Spleen (tissue), 11 donors: ENCODE measurements around the gene NFATC1. TPM values are rescaled to one million over a fixed set of nuclear protein-coding genes. Genes with fewer than 3 reads are reported as not detected.

Experiments used
- DNase-seq: peaks from one replicate; pipeline ENCODE4 v3.0.0-alpha.2; 2020
- H3K27ac ChIP-seq, 8 donors: fragments of 200-600 bp; sonication (generic) in 7 of 8; 1 replicate in 4 of 8; 2 replicates in 4 of 8; pipeline versions ENCODE4 v1.5.0 to v1.8.0; 2016 to 2021; ENCODE audit warnings: inconsistent platforms in 4 of 8, mild to moderate bottlenecking in 4 of 8, moderate library complexity in 1 of 8
- H3K27me3 ChIP-seq, 7 donors: fragments of 200-600 bp; sonication (generic) in 6 of 7; replicated peaks in 1 of 7; 1 replicate in 4 of 7; 2 replicates in 3 of 7; pipeline versions ENCODE4 v1.5.0 to v1.8.0; 2016 to 2021; ENCODE audit warnings: inconsistent platforms in 3 of 7, mild to moderate bottlenecking in 1 of 7
- H3K36me3 ChIP-seq, 6 donors: fragments of 200-600 bp; sonication (generic) in 5 of 6; 1 replicate in 4 of 6; 2 replicates in 2 of 6; pipeline versions ENCODE4 v1.5.0 to v1.8.0; 2016 to 2021; ENCODE audit warnings: inconsistent platforms in 2 of 6
- H3K4me1 ChIP-seq, 6 donors: fragments of 200-600 bp; sonication (generic) in 5 of 6; 1 replicate in 3 of 6; 2 replicates in 3 of 6; pipeline versions ENCODE4 v1.5.0 to v1.8.0; 2016 to 2021; ENCODE audit warnings: inconsistent platforms in 3 of 6
- H3K4me3 ChIP-seq, 8 donors: fragments of 200-600 bp; sonication (generic) in 7 of 8; 1 replicate in 4 of 8; 2 replicates in 4 of 8; pipeline versions ENCODE4 v1.5.0 to v1.8.0; 2016 to 2021; ENCODE audit warnings: inconsistent platforms in 4 of 8, mild to moderate bottlenecking in 4 of 8, moderate library complexity in 2 of 8
- H3K9me3 ChIP-seq, 8 donors: fragments of 200-600 bp; sonication (generic) in 7 of 8; 1 replicate in 4 of 8; 2 replicates in 4 of 8; pipeline versions ENCODE4 v1.5.0 to v1.8.0; 2016 to 2021; ENCODE audit warnings: inconsistent platforms in 4 of 8
- POLR2A ChIP-seq, 3 donors: fragments of 450-650 bp; IDR thresholded peaks; one replicate each; pipeline ENCODE4 v1.5.1; 2017; ENCODE audit warnings: antibody characterized with exemption in 3 of 3, mild to moderate bottlenecking in 1 of 3
- POLR2AphosphoS5 ChIP-seq, 3 donors: sonication (generic); formaldehyde crosslinking; IDR thresholded peaks; one replicate each; pipeline ENCODE4 v1.5.1; 2017; ENCODE audit warnings: antibody characterized with exemption in 3 of 3
- WGBS, 5 donors: extraction: QIAGEN DNeasy Blood & Tissue Kit in 3 of 5; methylation state at CpG; one replicate each; pipeline versions ENCODE4 v1.1.5 to v1.1.7; 2013 to 2018; 5-methylcytosine and 5-hydroxymethylcytosine counted together
- intact Hi-C: fragments of 100-400 bp; cut with DNase I; formaldehyde crosslinking; loops from one replicate; pipeline ENCODE4 v1.15.0; 2023; ENCODE audit warnings: low total_unique reads
- polyA plus RNA-seq, 3 donors: library from polyadenylated mRNA; stranded (reverse); fragments of 200-250 nt; gene quantifications; one replicate each; pipeline ENCODE4 v1.2.1, GENCODE V29; 2013
- total RNA-seq, 7 donors: library from RNA; depleted of rRNA in 3 of 7; stranded (reverse); fragments of >200 nt in 3 of 7; fragmentation: NEBNext Ultra II Directional in 4 of 7; extraction: Animal tissue kit (Norgen Biotek cat#: 25700) in 4 of 7; gene quantifications; one replicate each; pipeline versions ENCODE4 v1.1.0 to v1.2.1, GENCODE V29; 2016 to 2021
- TF ChIP-seq, protein P1 (sequence below), 11 experiments: fragments of 200-600 bp in 7 of 11; fragments of 450-650 bp in 4 of 11; sonication (generic) in 4 of 11; IDR thresholded peaks in 8 of 11; conservative IDR thresholded peaks in 3 of 11; 1 replicate in 7 of 11; 2 replicates in 4 of 11; pipeline versions ENCODE4 v1.4.0 to v1.8.0; 2016 to 2021; ENCODE audit warnings: antibody characterized with exemption in 11 of 11, inconsistent platforms in 4 of 11, mild to moderate bottlenecking in 1 of 11
- donor health status: healthy with polysubstance abuse.
- donor health status: DM: no; HTN: no; CAD: no; lungs with moderate emphysema.
- donor health status: DM: no; HTN: no; CAD: no.
- donor health status: Bipolar disorder and iron deficiency.
- donor health status: healthy.
- donor health status: DM: no; HTN: no; CAD: no.
- donor health status: DM: yes; HTN: yes; CAD: no.

NFATC1 gene
- total and polyA plus RNA-seq, 10 donors = 20.7 to 64.9 (median 47.4) TPM

DNA sequence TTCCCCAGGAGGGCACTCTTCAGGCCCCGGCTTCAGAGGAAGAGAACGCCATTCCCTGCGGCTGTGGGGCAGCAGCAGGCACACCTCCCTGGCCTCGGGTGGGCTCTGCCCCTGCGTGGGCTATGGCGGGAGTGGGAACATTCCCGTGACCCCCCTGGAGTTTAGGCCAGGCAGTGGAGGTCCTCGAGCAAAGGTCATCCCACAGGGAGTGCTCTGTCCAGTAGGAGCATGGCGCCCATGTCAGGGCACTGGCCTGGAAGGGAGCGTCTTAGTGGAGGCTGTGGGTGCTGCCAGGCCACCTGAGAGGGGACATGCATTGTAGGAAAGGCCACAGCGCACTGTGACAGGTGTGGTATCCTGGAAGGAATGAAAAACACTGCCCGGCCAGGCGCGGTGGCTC lies 9.2 kb upstream of the NFATC1 start:
- intact Hi-C loops = no loop called here
- peak; percentile 71 for DNase-seq
- H3K4me3 ChIP-seq = no peak overlapping the region
- peaks cover 0 to 54% (median 18%) of the 10 kb centered on the region in 7 donors for H3K27me3 ChIP-seq
- WGBS, 5 donors = 89 to 93% (median 91%) methylated on average over 8 to 14 of the region's 14 CpGs
- no peaks in the 10 kb centered on the region for H3K36me3 ChIP-seq
- TF ChIP-seq POLR2A (IDR thresholded peaks at IDR 0.05) = no peak
- TF ChIP-seq POLR2AphosphoS5 (IDR thresholded peaks at IDR 0.05) = peak in 1 of 3 donors; percentile 31
- no peaks in the 10 kb centered on the region for H3K9me3 ChIP-seq
- H3K27ac ChIP-seq = no peak overlapping the region
- H3K4me1 ChIP-seq = peaks cover 0 to 21% (median 0%) of the 10 kb centered on the region in 6 donors

DNA sequence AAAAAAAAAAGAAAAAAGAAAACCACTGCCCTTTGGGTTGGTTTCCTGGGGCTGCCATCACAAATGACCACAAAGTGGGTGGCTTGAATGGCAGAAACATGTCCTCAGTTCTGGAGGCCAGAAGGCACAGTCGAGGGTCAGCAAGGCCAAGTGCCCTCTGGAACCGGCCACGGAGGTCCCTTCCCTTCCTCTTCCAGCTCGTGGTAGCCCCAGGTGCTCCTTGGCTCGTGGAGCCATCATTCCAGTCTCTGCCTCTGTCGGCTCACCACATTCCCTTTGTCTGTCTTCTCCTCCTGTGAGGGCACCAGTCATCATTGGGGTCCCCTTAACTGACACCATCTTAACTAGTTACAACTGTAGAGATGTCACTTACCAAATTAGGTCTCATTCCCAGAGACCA lies 8.5 kb upstream of the NFATC1 start:
- Histone ChIP-seq H3K36me3 (no peaks in the 10 kb centered on the region), H3K27me3 (peaks cover 0 to 58% (median 18%) of the 10 kb centered on the region in 7 donors), H3K4me1 (peaks cover 0 to 21% (median 0%) of the 10 kb centered on the region in 6 donors), H3K4me3 (no peak overlapping the region), H3K27ac (no peak overlapping the region), H3K9me3 (no peaks in the 10 kb centered on the region)
- DNase-seq = no peak
- TF ChIP-seq POLR2A (IDR thresholded peaks at IDR 0.05) (no peak), POLR2AphosphoS5 (IDR thresholded peaks at IDR 0.05) (no peak)
- TF ChIP-seq, protein P1, sequence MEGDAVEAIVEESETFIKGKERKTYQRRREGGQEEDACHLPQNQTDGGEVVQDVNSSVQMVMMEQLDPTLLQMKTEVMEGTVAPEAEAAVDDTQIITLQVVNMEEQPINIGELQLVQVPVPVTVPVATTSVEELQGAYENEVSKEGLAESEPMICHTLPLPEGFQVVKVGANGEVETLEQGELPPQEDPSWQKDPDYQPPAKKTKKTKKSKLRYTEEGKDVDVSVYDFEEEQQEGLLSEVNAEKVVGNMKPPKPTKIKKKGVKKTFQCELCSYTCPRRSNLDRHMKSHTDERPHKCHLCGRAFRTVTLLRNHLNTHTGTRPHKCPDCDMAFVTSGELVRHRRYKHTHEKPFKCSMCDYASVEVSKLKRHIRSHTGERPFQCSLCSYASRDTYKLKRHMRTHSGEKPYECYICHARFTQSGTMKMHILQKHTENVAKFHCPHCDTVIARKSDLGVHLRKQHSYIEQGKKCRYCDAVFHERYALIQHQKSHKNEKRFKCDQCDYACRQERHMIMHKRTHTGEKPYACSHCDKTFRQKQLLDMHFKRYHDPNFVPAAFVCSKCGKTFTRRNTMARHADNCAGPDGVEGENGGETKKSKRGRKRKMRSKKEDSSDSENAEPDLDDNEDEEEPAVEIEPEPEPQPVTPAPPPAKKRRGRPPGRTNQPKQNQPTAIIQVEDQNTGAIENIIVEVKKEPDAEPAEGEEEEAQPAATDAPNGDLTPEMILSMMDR (IDR thresholded peaks at IDR 0.05 in 8 of 11, conservative IDR thresholded peaks at IDR 0.05 in 3 of 11) = no peak
- 59 to 79% (median 73%) methylated on average over 6 of the region's 6 CpGs for WGBS, 5 donors
- intact Hi-C loops = no loop called here

DNA sequence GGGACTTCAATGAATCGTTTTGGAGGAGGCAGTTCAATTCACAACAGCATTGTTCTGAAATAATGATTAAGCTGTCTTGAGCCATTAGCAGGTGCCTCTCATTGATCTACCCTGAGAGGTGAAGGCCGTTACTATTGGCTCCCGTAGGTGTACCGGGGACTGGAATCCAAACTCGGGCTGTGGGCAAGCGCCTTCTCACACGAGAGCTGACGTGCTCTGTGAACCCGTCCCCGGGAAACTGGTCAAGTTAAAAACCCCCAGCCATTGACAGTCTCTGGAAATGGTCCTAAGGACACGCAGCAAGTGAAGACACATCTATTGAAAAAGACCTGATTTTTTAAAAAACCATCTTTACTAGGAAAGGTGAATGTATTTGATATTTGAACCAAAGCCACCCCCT lies 8.1 kb upstream of the NFATC1 start:
- DNase-seq = no peak
- Histone ChIP-seq H3K4me1 (peaks cover 0 to 25% (median 1%) of the 10 kb centered on the region in 6 donors), H3K9me3 (no peaks in the 10 kb centered on the region), H3K4me3 (no peak overlapping the region), H3K36me3 (no peaks in the 10 kb centered on the region), H3K27me3 (peaks cover 0 to 62% (median 18%) of the 10 kb centered on the region in 7 donors), H3K27ac (no peak overlapping the region)
- intact Hi-C loops = no loop called here
- TF ChIP-seq, protein P1 (IDR thresholded peaks at IDR 0.05 in 8 of 11, conservative IDR thresholded peaks at IDR 0.05 in 3 of 11) = no peak
- TF ChIP-seq POLR2AphosphoS5 (IDR thresholded peaks at IDR 0.05) = no peak
- TF ChIP-seq POLR2A (IDR thresholded peaks at IDR 0.05) = no peak
- 73 to 80% (median 78%) methylated on average over 11 of the region's 11 CpGs for WGBS, 5 donors

DNA sequence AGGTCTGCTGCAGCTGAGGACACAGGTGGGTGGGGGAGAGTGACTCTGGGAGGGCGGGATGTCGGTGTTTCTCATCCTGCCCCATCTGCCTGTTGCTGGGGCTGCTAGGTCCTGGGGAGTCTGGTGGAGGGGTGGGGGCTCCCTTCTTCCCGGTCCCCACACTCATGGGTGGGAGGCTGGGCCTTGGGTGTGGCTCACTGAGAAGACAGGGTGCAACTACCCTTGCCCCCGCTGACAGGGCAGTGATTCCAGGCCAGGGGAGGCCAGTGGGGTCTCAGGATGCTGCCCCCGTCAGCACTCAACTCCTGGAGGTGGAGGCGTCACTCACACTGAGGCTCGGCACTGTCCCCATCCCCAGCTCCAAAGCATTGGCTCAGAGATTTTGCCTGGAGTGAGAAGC lies 7.7 kb upstream of the NFATC1 start:
- peaks cover 3 to 29% (median 5%) of the 10 kb centered on the region in 6 donors for H3K4me1 ChIP-seq
- H3K27me3 ChIP-seq = peaks cover 0 to 67% (median 18%) of the 10 kb centered on the region in 7 donors
- WGBS, 5 donors = 57 to 82% (median 62%) methylated on average over 5 to 7 of the region's 7 CpGs
- H3K36me3 ChIP-seq = no peaks in the 10 kb centered on the region
- peak in 2 of 3 donors; percentile 16 to 35 for TF ChIP-seq POLR2AphosphoS5 (IDR thresholded peaks at IDR 0.05)
- TF ChIP-seq, protein P1 (IDR thresholded peaks at IDR 0.05 in 8 of 11, conservative IDR thresholded peaks at IDR 0.05 in 3 of 11) = no peak
- DNase-seq = no peak
- H3K4me3 ChIP-seq = no peak overlapping the region
- intact Hi-C loops = no loop called here
- H3K27ac ChIP-seq = no peak overlapping the region
- no peaks in the 10 kb centered on the region for H3K9me3 ChIP-seq

DNA sequence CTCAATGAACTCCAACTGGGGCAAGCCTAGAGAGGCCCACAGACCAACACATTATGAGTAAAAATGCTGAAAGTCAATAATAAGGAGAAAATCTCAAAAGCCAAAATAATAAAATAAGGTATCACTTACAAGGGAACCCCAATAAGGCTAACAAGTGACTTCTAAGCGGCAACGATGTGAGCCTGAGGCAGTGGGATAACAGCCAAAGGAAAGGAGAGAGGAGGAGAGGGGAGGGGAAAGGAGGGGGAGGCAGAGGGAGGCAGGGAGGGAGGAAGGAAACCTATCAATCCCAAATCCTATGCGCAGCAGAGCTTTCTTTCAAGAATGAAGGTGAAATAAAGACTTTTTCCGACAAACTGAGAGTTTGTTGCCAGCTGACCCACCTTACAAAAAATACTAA lies 6.0 kb upstream of the NFATC1 start:
- Histone ChIP-seq H3K27ac (no peak overlapping the region), H3K36me3 (no peaks in the 10 kb centered on the region), H3K4me1 (peaks cover 10 to 44% (median 21%) of the 10 kb centered on the region in 6 donors), H3K9me3 (no peaks in the 10 kb centered on the region), H3K27me3 (peaks cover 0 to 83% (median 25%) of the 10 kb centered on the region in 7 donors), H3K4me3 (no peak overlapping the region)
- TF ChIP-seq, protein P1 (IDR thresholded peaks at IDR 0.05 in 8 of 11, conservative IDR thresholded peaks at IDR 0.05 in 3 of 11) = no peak
- TF ChIP-seq POLR2A (IDR thresholded peaks at IDR 0.05) (no peak), POLR2AphosphoS5 (IDR thresholded peaks at IDR 0.05) (no peak)
- DNase-seq = no peak
- WGBS, 5 donors = 21 to 41% (median 35%) methylated on average over 4 of the region's 4 CpGs
- intact Hi-C loops = no loop called here
